Heart right ventricle (tissue), 16 donors: ENCODE results near the gene MTHFD1L. TPM values are rescaled to one million over a fixed set of nuclear protein-coding genes. Genes with fewer than 3 reads are reported as not detected.

Experiments used
- ATAC-seq, 8 donors: fragments of 200-7000 bp; cut with Tn5 transposase; one replicate each; pipeline ENCODE4 v1.9.1; 2020; ENCODE audit warnings: mild to moderate bottlenecking in 8 of 8, moderate library complexity in 8 of 8, moderate number of reproducible peaks in 1 of 8
- DNase-seq, 2 donors: peaks; one replicate each; pipeline ENCODE4 v3.0.0-alpha.2; 2020
- H3K27ac ChIP-seq, 10 donors: fragments of 200-600 bp; sonication (generic) in 2 of 10; one replicate each; pipeline versions ENCODE4 v1.5.0 to v1.8.0; 2020 to 2022; ENCODE audit warnings: mild to moderate bottlenecking in 3 of 10
- H3K27me3 ChIP-seq, 7 donors: fragments of 200-600 bp; one replicate each; pipeline ENCODE4 v1.8.0; 2021 to 2022; ENCODE audit warnings: mild to moderate bottlenecking in 2 of 7
- H3K36me3 ChIP-seq, 9 donors: fragments of 200-600 bp; sonication (generic) in 1 of 9; one replicate each; pipeline versions ENCODE4 v1.5.0 to v1.8.0; 2020 to 2022; ENCODE audit warnings: mild to moderate bottlenecking in 2 of 9
- H3K4me1 ChIP-seq, 9 donors: fragments of 200-600 bp; sonication (generic) in 1 of 9; one replicate each; pipeline versions ENCODE4 v1.5.0 to v1.8.0; 2020 to 2022; ENCODE audit warnings: mild to moderate bottlenecking in 4 of 9
- H3K4me3 ChIP-seq, 10 donors: fragments of 200-600 bp; sonication (generic) in 2 of 10; one replicate each; pipeline versions ENCODE4 v1.5.0 to v1.8.0; 2020 to 2022; ENCODE audit warnings: mild to moderate bottlenecking in 7 of 10, moderate library complexity in 2 of 10
- H3K9me3 ChIP-seq, 11 donors: fragments of 200-600 bp in 10 of 11; sonication (generic) in 2 of 11; one replicate each; pipeline versions ENCODE4 v1.5.0 to v1.8.0; 2013 to 2022; ENCODE audit warnings: mild to moderate bottlenecking in 2 of 11, control low read depth in 1 of 11, moderate library complexity in 1 of 11
- WGBS, 2 donors: extraction: QIAGEN DNeasy Blood & Tissue Kit; methylation state at CpG; one replicate each; pipeline ENCODE4 v1.1.7; 2013; ENCODE audit warnings: inconsistent platforms in 1 of 2; 5-methylcytosine and 5-hydroxymethylcytosine counted together
- intact Hi-C, 10 donors: fragments of 100-400 bp; cut with DNase I; formaldehyde crosslinking; loops; one replicate each; pipeline versions ENCODE4 v1.11.1 to v1.14.2; 2022
- polyA plus RNA-seq, 2 donors: library from polyadenylated mRNA; stranded (reverse); fragments of 200-250 nt; gene quantifications; one replicate each; pipeline ENCODE4 v1.2.3, GENCODE V29; 2013
- total RNA-seq, 10 donors: library from RNA; stranded (reverse); fragmentation: NEBNext Ultra II Directional in 3 of 10; extraction: Animal tissue kit (Norgen Biotek cat#: 25700) in 3 of 10; gene quantifications; one replicate each; pipeline versions ENCODE4 v1.2.1 to v1.2.4, GENCODE V29; 2021 to 2023
- TF ChIP-seq, protein P1 (sequence below), 9 donors: fragments of 200-600 bp; sonication (generic) in 2 of 9; IDR thresholded peaks; one replicate each; pipeline versions ENCODE4 v1.5.0 to v1.8.0; 2021 to 2022; ENCODE audit warnings: antibody characterized with exemption in 9 of 9, mild to moderate bottlenecking in 5 of 9, moderate library complexity in 1 of 9
- donor health status: Arrhythmogenic right ventricular cardiomyopathy.
- donor health status: ischemic (EF 13 %, LVEDD 7.1; RV severe dilation, severe dysfunction).
- donor health status: healthy with polysubstance abuse.
- donor health status: DM: no; HTN: yes; CAD: no.
- donor health status: DM: no; HTN: no; CAD: no.
- donor health status: ischemic (EF 25% LVEDD 6.9; RV normal size, moderate dysfunction).
- donor health status: ischemic (EF 25% LVEDD 5.7; RV mildly dilated, moderate dysfunction).
- donor health status: healthy.
- donor health status: DM: yes; HTN: yes; CAD: no.
- donor health status: Ischemic cardiomyopathy.
- donor health status: ischemic (EF 35%, LVEDD 5.7; RV mildly dilated, moderate dysfunction).
- donor health status: nonischemic (EF 11% LVEDD 7.7; RV severe dilation, severe dysfunction).
- donor health status: DM: yes; HTN: yes; CAD: no.
- donor health status: PGD.
- donor health status: ischemic (EF 29% LVEDD 5.4; RV normal size, mild dysfunction).
- donor health status: nonischemic (EF 23%, LVEDD 6.1; RV moderate dilation, normal function).

Gene MTHFD1L
- total and polyA plus RNA-seq, 12 donors = 1.2 to 10.8 (median 3.8) TPM

DNA sequence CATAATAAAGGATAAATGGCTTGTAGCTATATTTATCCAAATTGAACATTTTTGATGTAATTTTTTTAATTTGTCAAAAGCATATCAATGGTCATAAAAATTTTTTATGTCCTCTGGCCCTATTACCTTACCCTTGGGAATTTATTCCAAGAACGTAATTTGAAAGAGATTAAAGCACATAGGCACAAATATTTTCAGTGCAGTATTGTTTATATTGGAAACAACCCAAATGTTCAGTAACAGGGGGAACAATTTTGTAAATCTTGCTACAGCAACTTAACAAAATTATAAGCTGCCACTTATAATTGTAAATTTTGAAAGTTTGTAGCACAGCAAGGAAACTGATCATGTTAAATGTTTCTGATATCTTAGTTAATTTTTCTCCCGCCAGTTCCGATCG, 142.4 kb downstream of the MTHFD1L start:
- intact Hi-C loops = loop anchor here in 3 of 10 donors (5.0 to 10.0 kb wide), 2 partner anchors 113 to 116 kb away; no protein-coding TSS in a partner anchor
- 68 to 86% methylated on average over 4 of the region's 4 CpGs for WGBS, 2 donors
- no peak for ATAC-seq
- Histone ChIP-seq H3K9me3 (no peaks in the 10 kb centered on the region), H3K27ac (no peak overlapping the region), H3K27me3 (no peaks in the 10 kb centered on the region), H3K36me3 (no peaks in the 10 kb centered on the region), H3K4me1 (peaks cover 0 to 35% (median 10%) of the 10 kb centered on the region in 9 donors), H3K4me3 (no peak overlapping the region)
- no peak for DNase-seq
- TF ChIP-seq, protein P1, sequence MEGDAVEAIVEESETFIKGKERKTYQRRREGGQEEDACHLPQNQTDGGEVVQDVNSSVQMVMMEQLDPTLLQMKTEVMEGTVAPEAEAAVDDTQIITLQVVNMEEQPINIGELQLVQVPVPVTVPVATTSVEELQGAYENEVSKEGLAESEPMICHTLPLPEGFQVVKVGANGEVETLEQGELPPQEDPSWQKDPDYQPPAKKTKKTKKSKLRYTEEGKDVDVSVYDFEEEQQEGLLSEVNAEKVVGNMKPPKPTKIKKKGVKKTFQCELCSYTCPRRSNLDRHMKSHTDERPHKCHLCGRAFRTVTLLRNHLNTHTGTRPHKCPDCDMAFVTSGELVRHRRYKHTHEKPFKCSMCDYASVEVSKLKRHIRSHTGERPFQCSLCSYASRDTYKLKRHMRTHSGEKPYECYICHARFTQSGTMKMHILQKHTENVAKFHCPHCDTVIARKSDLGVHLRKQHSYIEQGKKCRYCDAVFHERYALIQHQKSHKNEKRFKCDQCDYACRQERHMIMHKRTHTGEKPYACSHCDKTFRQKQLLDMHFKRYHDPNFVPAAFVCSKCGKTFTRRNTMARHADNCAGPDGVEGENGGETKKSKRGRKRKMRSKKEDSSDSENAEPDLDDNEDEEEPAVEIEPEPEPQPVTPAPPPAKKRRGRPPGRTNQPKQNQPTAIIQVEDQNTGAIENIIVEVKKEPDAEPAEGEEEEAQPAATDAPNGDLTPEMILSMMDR (IDR thresholded peaks at IDR 0.05) = no peak

DNA sequence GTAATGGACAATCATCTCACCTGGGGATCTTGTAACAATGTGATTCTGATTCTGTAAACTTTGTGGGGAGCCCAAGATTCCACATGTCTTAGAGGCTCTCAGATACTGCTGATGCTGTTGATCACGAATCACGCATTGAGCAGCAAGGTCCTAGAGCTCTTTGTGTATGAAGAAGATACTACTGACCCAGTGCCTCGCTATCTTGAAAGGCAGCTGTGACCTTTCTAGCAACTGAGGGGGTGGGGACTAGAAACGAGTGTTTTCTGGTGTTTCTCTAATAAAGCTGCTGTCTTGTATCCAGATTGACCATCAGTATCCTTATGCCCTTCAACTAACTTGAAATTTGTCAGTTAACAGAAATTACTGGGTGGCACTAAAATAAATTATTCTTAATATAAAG, 142.9 kb downstream of the MTHFD1L start:
- Histone ChIP-seq H3K27me3 (no peaks in the 10 kb centered on the region), H3K36me3 (no peaks in the 10 kb centered on the region), H3K27ac (no peak overlapping the region), H3K4me3 (no peak overlapping the region), H3K4me1 (peaks cover 0 to 35% (median 10%) of the 10 kb centered on the region in 9 donors), H3K9me3 (no peaks in the 10 kb centered on the region)
- ATAC-seq = no peak
- TF ChIP-seq, protein P1 (IDR thresholded peaks at IDR 0.05) = no peak
- WGBS, 2 donors = 90 to 91% methylated on average over 4 of the region's 4 CpGs
- intact Hi-C loops = loop anchor here in 3 of 10 donors (5.0 to 10.0 kb wide), 2 partner anchors 114 to 116 kb away; no protein-coding TSS in a partner anchor
- no peak for DNase-seq

DNA sequence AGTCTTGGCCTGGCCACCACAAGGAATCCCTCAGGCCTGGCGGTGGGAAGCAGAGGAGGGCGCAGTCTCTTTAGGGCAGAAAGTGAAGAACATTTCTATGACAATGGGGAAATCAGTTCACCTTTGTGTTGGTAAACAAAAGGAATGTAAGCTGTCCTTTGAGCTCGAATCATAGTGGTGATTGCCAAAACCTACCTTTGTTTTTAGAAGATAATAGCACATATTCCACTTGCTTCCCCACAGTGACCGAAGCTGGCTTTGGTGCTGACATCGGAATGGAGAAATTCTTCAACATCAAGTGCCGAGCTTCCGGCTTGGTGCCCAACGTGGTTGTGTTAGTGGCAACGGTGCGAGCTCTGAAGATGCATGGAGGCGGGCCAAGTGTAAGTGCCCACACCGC, 144.1 kb downstream of the MTHFD1L start:
- H3K36me3 ChIP-seq = no peaks in the 10 kb centered on the region
- peaks cover 0 to 31% (median 15%) of the 10 kb centered on the region in 9 donors for H3K4me1 ChIP-seq
- WGBS, 2 donors = 95 to 97% methylated on average over 12 of the region's 12 CpGs
- intact Hi-C loops = loop anchor here in 3 of 10 donors (5.0 to 10.0 kb wide), 2 partner anchors 115 to 117 kb away; no protein-coding TSS in a partner anchor
- TF ChIP-seq, protein P1 (IDR thresholded peaks at IDR 0.05) = no peak
- H3K9me3 ChIP-seq = no peaks in the 10 kb centered on the region
- no peak for ATAC-seq
- H3K27me3 ChIP-seq = no peaks in the 10 kb centered on the region
- no peak overlapping the region for H3K4me3 ChIP-seq
- no peak for DNase-seq
- no peak overlapping the region for H3K27ac ChIP-seq

DNA sequence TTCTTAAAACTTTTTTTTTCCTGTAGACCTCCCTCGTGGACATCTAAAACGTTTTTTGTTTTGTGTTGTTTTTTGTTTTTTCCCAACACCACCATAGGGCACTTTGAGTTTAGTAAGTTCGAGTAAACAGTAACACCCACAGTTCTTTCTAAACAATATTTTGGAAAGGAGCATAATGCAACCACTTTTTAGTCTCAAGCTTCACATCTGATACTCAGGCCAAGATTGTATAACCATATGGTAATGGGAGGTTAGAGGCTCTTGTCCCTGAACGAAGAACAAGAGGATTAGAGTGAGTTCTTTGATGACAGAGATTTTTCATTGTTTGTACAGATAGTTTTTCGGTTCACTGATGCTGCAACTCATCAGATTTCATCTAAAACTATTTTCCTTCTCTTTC, 144.6 kb downstream of the MTHFD1L start:
- no peak for DNase-seq
- ATAC-seq = no peak
- no peaks in the 10 kb centered on the region for H3K9me3 ChIP-seq
- intact Hi-C loops = loop anchor here in 8 of 10 donors (5.0 to 10.0 kb wide), 5 partner anchors 118 to 465 kb away; no protein-coding TSS in a partner anchor
- no peak overlapping the region for H3K4me3 ChIP-seq
- no peak overlapping the region for H3K27ac ChIP-seq
- TF ChIP-seq, protein P1 (IDR thresholded peaks at IDR 0.05) = no peak
- H3K27me3 ChIP-seq = no peaks in the 10 kb centered on the region
- H3K36me3 ChIP-seq = no peaks in the 10 kb centered on the region
- peaks cover 0 to 27% (median 12%) of the 10 kb centered on the region in 9 donors for H3K4me1 ChIP-seq
- 71 to 84% methylated on average over 5 of the region's 5 CpGs for WGBS, 2 donors
